Upper lobe of left lung (tissue), 6 donors: ENCODE data around the gene MFAP3L. TPM values are rescaled to one million over a fixed set of nuclear protein-coding genes. Genes with fewer than 3 reads are reported as not detected.

Experiments
- ATAC-seq, 2 donors: fragments of 200-7000 bp; cut with Tn5 transposase; one replicate each; pipeline ENCODE4 v1.9.1; 2022; ENCODE audit warnings: mild to moderate bottlenecking in 2 of 2, moderate library complexity in 2 of 2; ENCODE audit not compliant: low FRiP score in 2 of 2
- DNase-seq, 2 donors: peaks; one replicate each; pipeline ENCODE4 v3.0.0-alpha.2; 2019 to 2020
- H3K27ac ChIP-seq, 4 donors: fragments of 200-600 bp; sonication (generic); one replicate each; pipeline ENCODE4 v1.5.1; 2016 to 2019
- H3K27me3 ChIP-seq, 4 donors: fragments of 200-600 bp; sonication (generic); one replicate each; pipeline ENCODE4 v1.5.1; 2017 to 2019
- H3K36me3 ChIP-seq, 4 donors: fragments of 200-600 bp; sonication (generic); one replicate each; pipeline ENCODE4 v1.5.1; 2016 to 2019
- H3K4me1 ChIP-seq, 4 donors: fragments of 200-600 bp; sonication (generic); one replicate each; pipeline ENCODE4 v1.5.1; 2018 to 2019
- H3K4me3 ChIP-seq, 4 donors: fragments of 200-600 bp; sonication (generic); one replicate each; pipeline ENCODE4 v1.5.1; 2017 to 2019; ENCODE audit warnings: mild to moderate bottlenecking in 2 of 4, moderate library complexity in 1 of 4
- H3K9me3 ChIP-seq, 4 donors: fragments of 200-600 bp; sonication (generic); one replicate each; pipeline ENCODE4 v1.5.1; 2018 to 2019
- CTCF ChIP-seq, 6 experiments: fragments of 450-650 bp in 4 of 6; fragments of 200-600 bp in 2 of 6; sonication (generic) in 2 of 6; IDR thresholded peaks; one replicate each; pipeline ENCODE4 v1.5.1; 2016 to 2019; ENCODE audit warnings: antibody characterized with exemption in 6 of 6
- EP300 ChIP-seq, 4 donors: sonication (generic); formaldehyde crosslinking; IDR thresholded peaks; one replicate each; pipeline ENCODE4 v1.5.1; 2017; ENCODE audit warnings: antibody characterized with exemption in 4 of 4, control low read depth in 2 of 4
- POLR2A ChIP-seq, 4 donors: fragments of 450-650 bp; IDR thresholded peaks; one replicate each; pipeline ENCODE4 v1.5.1; 2016 to 2017; ENCODE audit warnings: antibody characterized with exemption in 4 of 4, mild to moderate bottlenecking in 2 of 4
- POLR2AphosphoS5 ChIP-seq, 2 donors: sonication (generic); formaldehyde crosslinking; IDR thresholded peaks; one replicate each; pipeline ENCODE4 v1.5.1; 2017; ENCODE audit warnings: antibody characterized with exemption in 2 of 2
- WGBS, 2 donors: methylation state at CpG; one replicate each; pipeline ENCODE4 v1.1.5; 2017 to 2018; 5-methylcytosine and 5-hydroxymethylcytosine counted together
- total RNA-seq, 6 donors: library from RNA; depleted of rRNA in 4 of 6; stranded (reverse); fragments of >200 nt in 4 of 6; gene quantifications; one replicate each; pipeline versions ENCODE4 v1.1.0 to v1.2.1, GENCODE V29; 2016 to 2021
- donor health status: DM: no; HTN: no; CAD: no; lungs with moderate emphysema.
- donor health status: DM: no; HTN: yes; CAD: no; lungs with severe emphysema.

MFAP3L gene
- total RNA-seq, 6 donors from 2014 or later = 2.1 to 11.7 (median 6.4) TPM

DNA sequence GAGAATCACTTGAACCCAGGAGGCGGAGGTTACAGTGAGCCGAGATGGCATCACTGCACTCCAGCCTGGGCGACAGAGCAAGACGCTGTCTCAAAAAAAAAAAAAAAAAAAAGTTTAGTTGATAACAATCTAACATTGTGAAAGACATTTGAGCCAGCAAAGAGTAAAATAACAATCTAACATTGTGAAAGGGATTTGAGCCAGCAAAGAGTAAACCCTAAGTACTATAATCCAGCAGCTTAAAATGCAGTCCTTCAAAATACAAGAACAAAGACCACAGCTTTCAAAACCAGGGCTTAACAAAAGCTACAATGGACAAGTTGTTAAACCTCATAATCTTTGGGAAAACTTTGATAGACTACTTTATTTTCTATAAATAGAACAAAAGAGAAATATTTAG is 16.9 kb downstream of the MFAP3L start:
- TF ChIP-seq EP300 (IDR thresholded peaks at IDR 0.05) = no peak
- no peak for TF ChIP-seq POLR2AphosphoS5 (IDR thresholded peaks at IDR 0.05)
- TF ChIP-seq CTCF (IDR thresholded peaks at IDR 0.05) = no peak
- TF ChIP-seq POLR2A (IDR thresholded peaks at IDR 0.05) = no peak
- no peaks in the 10 kb centered on the region for H3K36me3 ChIP-seq
- H3K4me3 ChIP-seq = no peak overlapping the region
- H3K4me1 ChIP-seq = peaks cover 0 to 17% (median 3%) of the 10 kb centered on the region in 4 donors
- H3K27me3 ChIP-seq = no peaks in the 10 kb centered on the region
- no peak overlapping the region for H3K27ac ChIP-seq
- 74 to 94% methylated on average over 4 of the region's 4 CpGs for WGBS, 2 donors
- no peak for DNase-seq
- ATAC-seq = no peak
- H3K9me3 ChIP-seq = no peaks in the 10 kb centered on the region

DNA sequence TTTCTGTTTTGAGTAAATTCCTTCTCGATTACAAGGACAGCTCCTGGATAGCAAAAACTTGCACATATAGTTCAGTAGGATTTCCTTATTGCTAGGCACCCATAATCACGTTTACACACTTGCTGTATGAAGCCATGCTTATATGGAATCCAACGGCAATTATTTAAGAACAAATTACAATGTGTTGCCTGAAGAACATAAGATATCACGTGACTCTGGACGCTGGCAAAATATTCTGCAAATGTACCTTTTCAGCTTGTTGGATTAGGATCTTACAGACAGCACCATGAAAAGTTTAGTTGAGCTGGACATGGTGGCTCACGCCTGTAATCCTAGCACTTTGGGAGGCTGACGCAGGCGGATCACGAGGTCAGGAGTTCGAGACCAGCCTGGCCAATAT is 17.4 kb downstream of the MFAP3L start:
- H3K9me3 ChIP-seq = no peaks in the 10 kb centered on the region
- ATAC-seq (no peak), DNase-seq (no peak)
- no peak overlapping the region for H3K27ac ChIP-seq
- no peak overlapping the region for H3K4me3 ChIP-seq
- no peaks in the 10 kb centered on the region for H3K27me3 ChIP-seq
- WGBS, 2 donors = 86 to 88% methylated on average over 10 of the region's 10 CpGs
- H3K36me3 ChIP-seq = no peaks in the 10 kb centered on the region
- no peak for TF ChIP-seq POLR2A (IDR thresholded peaks at IDR 0.05)
- TF ChIP-seq CTCF (IDR thresholded peaks at IDR 0.05) = no peak
- no peak for TF ChIP-seq POLR2AphosphoS5 (IDR thresholded peaks at IDR 0.05)
- no peak for TF ChIP-seq EP300 (IDR thresholded peaks at IDR 0.05)
- peaks cover 0 to 17% (median 3%) of the 10 kb centered on the region in 4 donors for H3K4me1 ChIP-seq

DNA sequence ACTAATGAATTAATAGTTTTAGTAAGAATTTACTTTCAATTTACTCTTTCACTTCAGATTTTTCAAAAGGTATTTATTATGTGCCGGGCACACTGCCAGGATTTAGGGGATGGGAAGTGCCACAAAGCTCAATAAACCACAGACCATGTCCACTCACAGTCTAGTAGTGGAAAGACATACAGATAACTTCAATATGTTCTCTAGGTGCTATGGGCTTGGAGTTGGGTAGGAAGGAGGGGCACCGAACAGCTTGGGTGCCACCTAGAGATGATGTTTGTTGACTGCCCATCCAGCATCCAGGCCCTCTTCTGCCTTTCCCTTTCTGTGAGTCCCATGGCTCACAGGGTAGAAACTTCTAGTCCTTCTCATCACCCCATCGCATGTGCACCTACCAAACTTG is 17.8 kb downstream of the MFAP3L start:
- Histone ChIP-seq H3K4me3 (no peak overlapping the region), H3K9me3 (no peaks in the 10 kb centered on the region), H3K27ac (no peak overlapping the region), H3K36me3 (no peaks in the 10 kb centered on the region), H3K4me1 (peaks cover 0 to 17% (median 3%) of the 10 kb centered on the region in 4 donors), H3K27me3 (no peaks in the 10 kb centered on the region)
- no peak for TF ChIP-seq POLR2A (IDR thresholded peaks at IDR 0.05)
- TF ChIP-seq POLR2AphosphoS5 (IDR thresholded peaks at IDR 0.05) = no peak
- no peak for TF ChIP-seq CTCF (IDR thresholded peaks at IDR 0.05)
- no peak for TF ChIP-seq EP300 (IDR thresholded peaks at IDR 0.05)
- 65 to 70% methylated on average over 2 to 3 of the region's 3 CpGs for WGBS, 2 donors
- DNase-seq (no peak), ATAC-seq (no peak)

DNA sequence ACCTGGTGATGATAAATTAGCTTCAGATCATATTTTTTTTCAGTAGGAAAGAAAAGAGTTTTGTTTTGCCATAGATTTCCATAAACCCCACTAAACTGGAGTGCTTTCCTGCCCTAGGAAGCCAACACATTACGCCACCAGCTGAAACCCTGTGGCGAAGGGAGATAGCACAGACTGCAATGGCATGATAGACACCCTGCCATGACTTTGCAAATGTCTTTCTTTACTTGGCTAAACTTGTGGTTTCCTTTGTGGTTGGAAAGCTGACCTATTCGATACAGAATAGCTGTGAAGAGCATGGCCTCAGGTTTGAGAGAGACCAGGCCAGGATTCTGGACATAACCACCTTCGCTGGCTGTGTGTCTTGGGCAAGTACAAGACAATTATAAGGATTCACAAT is 19.1 kb downstream of the MFAP3L start:
- no peak overlapping the region for H3K4me3 ChIP-seq
- H3K4me1 ChIP-seq = peaks cover 0 to 12% (median under 1%) of the 10 kb centered on the region in 4 donors
- no peaks in the 10 kb centered on the region for H3K27me3 ChIP-seq
- ATAC-seq = no peak
- no peak for DNase-seq
- no peaks in the 10 kb centered on the region for H3K36me3 ChIP-seq
- no peaks in the 10 kb centered on the region for H3K9me3 ChIP-seq
- TF ChIP-seq POLR2A (IDR thresholded peaks at IDR 0.05) = no peak
- TF ChIP-seq POLR2AphosphoS5 (IDR thresholded peaks at IDR 0.05) = no peak
- no peak for TF ChIP-seq CTCF (IDR thresholded peaks at IDR 0.05)
- TF ChIP-seq EP300 (IDR thresholded peaks at IDR 0.05) = no peak
- 74 to 81% methylated on average over 4 of the region's 4 CpGs for WGBS, 2 donors
- H3K27ac ChIP-seq = no peak overlapping the region

GRCh38 chr4:170005472-170005871 is 20.7 kb downstream of the MFAP3L start:
- H3K4me1 ChIP-seq = peaks cover 0 to 10% (median 0%) of the 10 kb centered on the region in 4 donors
- H3K9me3 ChIP-seq = no peaks in the 10 kb centered on the region
- no peaks in the 10 kb centered on the region for H3K27me3 ChIP-seq
- no peaks in the 10 kb centered on the region for H3K36me3 ChIP-seq
- DNase-seq (no peak), ATAC-seq (no peak)
- TF ChIP-seq POLR2AphosphoS5 (IDR thresholded peaks at IDR 0.05) (no peak), POLR2A (IDR thresholded peaks at IDR 0.05) (no peak), CTCF (IDR thresholded peaks at IDR 0.05) (no peak), EP300 (IDR thresholded peaks at IDR 0.05) (no peak)
- 72 to 78% methylated on average over 5 of the region's 5 CpGs for WGBS, 2 donors
- no peak overlapping the region for H3K27ac ChIP-seq
- no peak overlapping the region for H3K4me3 ChIP-seq
